Duodenal mucosa (tissue), 2 donors: ENCODE data around the gene HMCN2.
"Not testable (repeated sequence)": the region's sequence is repeated elsewhere in the genome, so short reads cannot be mapped to it uniquely, and the experiment has no call there.

Experiments
- H3K27ac ChIP-seq: one replicate; pipeline ENCODE4 v1.7.0; 2013; ENCODE audit warnings: low read depth, low read length
- H3K27me3 ChIP-seq, 2 donors: one replicate each; pipeline ENCODE4 v1.7.0; 2013; ENCODE audit warnings: low read length in 2 of 2, control low read depth in 1 of 2; ENCODE audit not compliant: insufficient read depth in 2 of 2, control insufficient read depth in 1 of 2
- H3K36me3 ChIP-seq, 2 donors: one replicate each; pipeline ENCODE4 v1.7.0; 2013; ENCODE audit warnings: low read length in 2 of 2, control low read depth in 1 of 2; ENCODE audit not compliant: insufficient read depth in 2 of 2, control insufficient read depth in 1 of 2
- H3K4me1 ChIP-seq, 2 donors: one replicate each; pipeline ENCODE4 v1.7.0; 2013; ENCODE audit warnings: low read length in 2 of 2, control low read depth in 1 of 2; ENCODE audit not compliant: insufficient read depth in 2 of 2, control insufficient read depth in 1 of 2
- H3K4me3 ChIP-seq, 2 donors: one replicate each; pipeline ENCODE4 v1.7.0; 2013; ENCODE audit warnings: low read length in 2 of 2, low read depth in 1 of 2
- H3K9ac ChIP-seq, 2 donors: one replicate each; pipeline ENCODE4 v1.7.0; 2013; ENCODE audit warnings: low read length in 2 of 2, low read depth in 1 of 2
- H3K9me3 ChIP-seq, 2 donors: one replicate each; pipeline ENCODE4 v1.7.0; 2013; ENCODE audit warnings: low read length in 2 of 2, control low read depth in 1 of 2; ENCODE audit not compliant: control insufficient read depth in 1 of 2

Gene HMCN2

DNA sequence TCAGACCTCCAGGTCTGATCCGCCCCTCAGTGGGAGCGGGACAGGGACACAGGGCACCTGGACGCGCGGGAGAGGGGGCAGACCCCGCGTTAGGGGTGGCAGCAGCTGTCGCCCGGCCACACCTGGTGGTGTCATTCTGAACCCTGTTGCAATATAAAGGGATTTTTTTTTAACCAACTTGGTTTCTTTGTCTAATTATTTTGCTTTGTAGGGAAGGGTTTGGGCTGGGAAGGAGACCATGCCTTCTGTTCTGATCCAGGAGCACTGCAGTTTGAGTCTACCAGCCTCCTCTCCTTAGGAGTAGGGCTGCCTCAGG lies 168.3 kb downstream of the HMCN2 start:
- no peak overlapping the region for H3K27ac ChIP-seq
- H3K4me1 ChIP-seq = peaks cover 7 to 10% of the 10 kb centered on the region in 2 donors
- H3K27me3 ChIP-seq = peaks cover 19 to 21% of the 10 kb centered on the region in 2 donors
- H3K4me3 ChIP-seq = no peak overlapping the region
- H3K9me3 ChIP-seq = peaks cover 0 to 9% of the 10 kb centered on the region in 2 donors
- H3K36me3 ChIP-seq = peaks cover 0 to 3% of the 10 kb centered on the region in 2 donors
- no peak overlapping the region for H3K9ac ChIP-seq

GRCh38 chr9:130434656-130435055 lies 169.1 kb downstream of the HMCN2 start:
- H3K27ac ChIP-seq, H3K36me3 ChIP-seq, H3K9ac ChIP-seq, H3K4me3 ChIP-seq, H3K9me3 ChIP-seq: not testable (repeated sequence)
- peaks cover 19 to 21% of the 10 kb centered on the region in 2 donors for H3K27me3 ChIP-seq
- H3K4me1 ChIP-seq = peaks cover 7 to 10% of the 10 kb centered on the region in 2 donors

GRCh38 chr9:130437011-130437789 lies 171.6 kb downstream of the HMCN2 start:
- H3K27ac ChIP-seq = no peak overlapping the region
- H3K4me3 ChIP-seq = no peak overlapping the region
- peaks cover 19 to 20% of the 10 kb centered on the region in 2 donors for H3K27me3 ChIP-seq
- no peaks in the 10 kb centered on the region for H3K36me3 ChIP-seq
- peaks cover 2 to 6% of the 10 kb centered on the region in 2 donors for H3K9me3 ChIP-seq
- no peak overlapping the region for H3K9ac ChIP-seq
- H3K4me1 ChIP-seq = peaks cover 7 to 10% of the 10 kb centered on the region in 2 donors

GRCh38 chr9:130438382-130438981 lies 172.9 kb downstream of the HMCN2 start:
- Histone ChIP-seq H3K9ac (no peak overlapping the region), H3K4me3 (no peak overlapping the region)

DNA sequence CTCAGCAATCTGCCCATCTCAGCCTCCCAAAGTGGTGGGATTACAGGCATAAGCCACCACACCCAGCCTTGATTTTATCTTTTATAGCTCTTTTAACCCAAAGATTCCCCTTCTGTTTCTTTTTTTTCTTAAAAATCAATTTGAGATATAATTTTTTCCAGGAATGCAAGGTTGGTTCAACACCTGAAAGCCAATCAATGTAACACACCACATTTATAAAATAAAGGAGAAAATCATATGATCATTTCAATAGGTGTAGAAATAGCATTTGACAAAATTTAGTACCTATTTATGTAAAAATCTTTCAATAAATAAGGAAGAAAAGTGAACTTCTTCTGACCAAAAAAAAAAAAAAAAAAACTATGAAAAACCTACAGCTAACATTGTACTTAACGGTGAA lies 175.5 kb downstream of the HMCN2 start:
- H3K36me3 ChIP-seq = no peaks in the 10 kb centered on the region
- no peak overlapping the region for H3K9ac ChIP-seq
- H3K27ac ChIP-seq = no peak overlapping the region
- H3K4me3 ChIP-seq = no peak overlapping the region
- H3K27me3 ChIP-seq = no peaks in the 10 kb centered on the region
- peaks cover 2 to 6% of the 10 kb centered on the region in 2 donors for H3K9me3 ChIP-seq
- peaks cover 5 to 11% of the 10 kb centered on the region in 2 donors for H3K4me1 ChIP-seq

More at GRCh38 chr9:130438382-130438981, 172.9 kb downstream of the HMCN2 start:
- Histone ChIP-seq H3K4me1 (peaks cover 0 to 3% of the 10 kb centered on the region in 2 donors), H3K36me3 (no peaks in the 10 kb centered on the region), H3K27ac (no peak overlapping the region), H3K27me3 (peaks cover 7 to 9% of the 10 kb centered on the region in 2 donors), H3K9me3 (peaks cover 2 to 6% of the 10 kb centered on the region in 2 donors)

DNA sequence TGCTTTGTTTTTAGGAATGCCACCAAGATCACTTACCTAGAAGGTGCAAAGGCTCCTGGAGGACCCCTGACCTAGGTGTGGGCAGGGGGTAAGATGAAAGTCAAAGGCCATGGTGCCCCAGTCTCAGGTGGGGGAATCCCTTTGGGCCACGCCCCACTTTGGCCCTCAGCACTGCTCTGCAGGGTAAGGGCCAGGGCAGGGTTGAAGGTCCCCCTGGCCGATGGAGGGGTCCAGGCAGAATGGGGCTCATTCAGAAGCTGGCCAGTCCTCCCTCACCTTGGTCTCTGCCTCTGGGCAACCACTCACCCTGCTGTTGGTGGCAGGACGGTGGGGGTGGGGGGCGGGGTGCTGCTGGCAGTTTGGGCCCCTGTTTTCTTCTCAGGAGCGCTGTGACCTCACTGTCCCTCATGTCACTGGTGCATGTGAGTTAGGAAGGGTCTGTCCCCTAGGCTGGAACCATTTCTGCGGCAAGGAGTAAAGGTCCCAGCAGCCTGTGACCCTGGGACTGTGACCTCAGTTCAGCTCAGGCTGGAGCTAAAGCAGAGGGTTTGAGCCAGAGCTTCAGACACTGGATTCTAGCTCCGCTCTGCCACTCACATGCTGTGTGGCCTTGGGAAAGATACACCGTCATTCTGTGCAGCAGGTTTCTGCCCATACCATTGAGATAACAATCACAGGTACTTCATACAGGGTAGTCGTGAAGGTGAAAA lies 177.3 kb downstream of the HMCN2 start:
- H3K9ac ChIP-seq = no peak overlapping the region
- H3K27ac ChIP-seq = no peak overlapping the region
- no peak overlapping the region for H3K4me3 ChIP-seq
- peaks cover 23 to 26% of the 10 kb centered on the region in 2 donors for H3K4me1 ChIP-seq
- peaks cover 2 to 6% of the 10 kb centered on the region in 2 donors for H3K9me3 ChIP-seq
- H3K36me3 ChIP-seq = no peaks in the 10 kb centered on the region
- H3K27me3 ChIP-seq = no peaks in the 10 kb centered on the region

GRCh38 chr9:130443456-130443801 lies 177.9 kb downstream of the HMCN2 start:
- Histone ChIP-seq H3K4me3 (no peak overlapping the region), H3K4me1 (peaks cover 27 to 30% of the 10 kb centered on the region in 2 donors), H3K27me3 (no peaks in the 10 kb centered on the region), H3K27ac (no peak overlapping the region), H3K9me3 (peaks cover 2 to 6% of the 10 kb centered on the region in 2 donors), H3K36me3 (no peaks in the 10 kb centered on the region), H3K9ac (no peak overlapping the region)

- no peaks in the 10 kb centered on the region for H3K27me3 ChIP-seq
- H3K4me1 ChIP-seq = peaks cover 27 to 30% of the 10 kb centered on the region in 2 donors
- H3K9me3 ChIP-seq = peaks cover 2 to 6% of the 10 kb centered on the region in 2 donors
- no peak overlapping the region for H3K9ac ChIP-seq
- H3K36me3 ChIP-seq = no peaks in the 10 kb centered on the region
- no peak overlapping the region for H3K27ac ChIP-seq
- H3K4me3 ChIP-seq = peak overlapping the region; percentile 29 to 36
These were observed 178.4 kb downstream of the HMCN2 start for GRCh38 chr9:130443840-130444492.

DNA sequence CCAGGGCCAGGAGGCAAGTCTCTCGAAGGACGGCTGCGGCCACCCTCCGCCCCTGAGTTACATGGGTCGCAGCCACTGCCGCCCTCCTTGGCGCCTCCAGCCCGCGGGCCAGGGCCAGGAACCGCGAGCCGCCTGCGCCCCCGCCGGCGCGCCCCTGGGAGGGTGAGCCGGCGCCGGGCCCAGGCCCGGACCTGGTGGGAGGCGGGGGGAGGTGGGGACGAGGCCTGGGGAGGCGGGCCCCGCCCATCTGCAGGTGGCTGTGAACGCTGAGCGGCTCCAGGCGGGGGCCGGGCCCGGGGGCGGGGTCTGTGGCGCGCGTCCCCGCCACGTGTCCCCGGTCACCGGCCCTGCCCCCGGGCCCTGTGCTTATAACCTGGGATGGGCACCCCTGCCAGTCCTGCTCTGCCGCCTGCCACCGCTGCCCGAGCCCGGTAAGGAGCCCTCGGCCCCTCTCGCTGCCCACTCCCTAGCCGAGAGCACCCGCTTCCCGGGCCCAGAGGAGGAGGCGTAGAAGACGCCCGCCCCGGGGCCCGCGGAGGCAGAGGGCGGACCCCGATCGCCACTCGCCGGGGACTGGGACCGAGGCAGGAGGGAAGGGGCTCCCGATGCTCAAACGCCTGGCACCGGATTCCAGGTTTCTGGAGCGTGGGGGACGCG lies 179.1 kb downstream of the HMCN2 start, which contains the start of gene ASS1:
TSS of gene ASS1 (plus strand) at position 397 of the 657 bp plus-strand sequence. CDS start 7,268 bp downstream, outside the sequence.
- H3K4me1 ChIP-seq = peaks cover 29 to 34% of the 10 kb centered on the region in 2 donors
- no peaks in the 10 kb centered on the region for H3K36me3 ChIP-seq
- peak within 1 kb of the TSS; percentile 73 to 79 for H3K4me3 ChIP-seq
- peaks cover 2 to 6% of the 10 kb centered on the region in 2 donors for H3K9me3 ChIP-seq
- peak within 1 kb of the TSS; percentile 63 to 73 for H3K9ac ChIP-seq
- H3K27ac ChIP-seq = peak within 1 kb of the TSS; percentile 25
- no peaks in the 10 kb centered on the region for H3K27me3 ChIP-seq
